GM10248 (cell line): Measurements from ENCODE around the gene RS1.

Experiments used
- CTCF ChIA-PET: fragments of 300-600 bp; sonication (Branson Sonifier 250); formaldehyde crosslinking; extraction: SDS; loops from one replicate; lab custom pipeline; 2021; ENCODE audit warnings: antibody characterized with exemption; lab: Yijun Ruan, JAX
- POLR2A ChIA-PET: fragments of 350-650 bp; sonication (Branson Sonifier 250); formaldehyde crosslinking; extraction: SDS; loops from one replicate; lab custom pipeline; 2020; ENCODE audit warnings: antibody characterized with exemption; lab: Yijun Ruan, JAX
- DNase-seq: peaks from one replicate; pipeline ENCODE4 v3.0.0; 2012; ENCODE audit errors: extremely low spot score
- TF ChIP-seq, protein P1 (sequence below): IDR thresholded peaks from 2 replicates; pipeline ENCODE4 v1.5.1; 2012; ENCODE audit warnings: mild to moderate bottlenecking, low read depth; ENCODE audit errors: extremely low read depth, missing control alignments, control extremely low read depth

The RS1 gene

DNA sequence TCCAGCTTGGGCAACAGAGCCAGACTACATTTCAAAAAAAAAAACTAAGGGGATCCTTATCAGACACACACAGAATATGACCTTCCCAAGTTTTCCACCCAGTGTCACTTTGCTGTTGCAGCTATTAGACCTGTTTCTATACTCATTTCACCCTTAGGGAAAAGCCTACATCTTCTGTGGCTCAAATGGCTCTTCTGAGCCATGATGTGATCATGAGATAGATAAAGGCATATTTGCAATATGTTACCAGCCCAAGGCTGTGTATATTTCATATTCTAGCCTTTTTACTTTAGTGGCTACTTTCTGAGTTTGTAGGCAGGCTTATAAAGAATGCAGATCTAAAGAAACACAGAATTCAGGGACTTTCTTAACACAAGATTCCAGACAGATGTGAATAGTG is 19.3 kb downstream of the RS1 start:
- DNase-seq, result no peak
- TF ChIP-seq, protein P1, sequence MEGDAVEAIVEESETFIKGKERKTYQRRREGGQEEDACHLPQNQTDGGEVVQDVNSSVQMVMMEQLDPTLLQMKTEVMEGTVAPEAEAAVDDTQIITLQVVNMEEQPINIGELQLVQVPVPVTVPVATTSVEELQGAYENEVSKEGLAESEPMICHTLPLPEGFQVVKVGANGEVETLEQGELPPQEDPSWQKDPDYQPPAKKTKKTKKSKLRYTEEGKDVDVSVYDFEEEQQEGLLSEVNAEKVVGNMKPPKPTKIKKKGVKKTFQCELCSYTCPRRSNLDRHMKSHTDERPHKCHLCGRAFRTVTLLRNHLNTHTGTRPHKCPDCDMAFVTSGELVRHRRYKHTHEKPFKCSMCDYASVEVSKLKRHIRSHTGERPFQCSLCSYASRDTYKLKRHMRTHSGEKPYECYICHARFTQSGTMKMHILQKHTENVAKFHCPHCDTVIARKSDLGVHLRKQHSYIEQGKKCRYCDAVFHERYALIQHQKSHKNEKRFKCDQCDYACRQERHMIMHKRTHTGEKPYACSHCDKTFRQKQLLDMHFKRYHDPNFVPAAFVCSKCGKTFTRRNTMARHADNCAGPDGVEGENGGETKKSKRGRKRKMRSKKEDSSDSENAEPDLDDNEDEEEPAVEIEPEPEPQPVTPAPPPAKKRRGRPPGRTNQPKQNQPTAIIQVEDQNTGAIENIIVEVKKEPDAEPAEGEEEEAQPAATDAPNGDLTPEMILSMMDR, result no peak
- CTCF ChIA-PET, result no interaction called here
- POLR2A ChIA-PET, result no interaction called here

DNA sequence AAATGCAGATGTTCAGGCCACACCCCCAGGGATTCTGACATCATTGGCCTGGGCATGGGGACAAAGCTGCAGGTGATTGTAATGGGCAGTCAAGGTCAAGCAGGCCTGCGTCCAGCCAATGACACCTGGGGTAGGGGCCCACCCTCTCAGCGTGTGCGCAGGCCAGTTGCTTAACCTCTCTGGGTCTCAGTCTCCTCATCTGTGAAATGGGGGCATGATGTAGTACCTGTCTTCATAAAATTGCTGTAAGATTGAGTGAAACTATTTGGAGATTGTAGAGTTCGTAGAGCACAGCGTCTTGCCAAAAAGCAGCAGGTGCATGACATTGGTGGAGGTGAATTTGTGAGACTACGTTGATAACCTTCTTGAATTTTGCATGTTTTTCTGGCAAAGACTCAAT is 21.2 kb downstream of the RS1 start:
- POLR2A ChIA-PET, result no interaction called here
- CTCF ChIA-PET, result no interaction called here
- no peak for DNase-seq
- TF ChIP-seq, protein P1, result no peak

DNA sequence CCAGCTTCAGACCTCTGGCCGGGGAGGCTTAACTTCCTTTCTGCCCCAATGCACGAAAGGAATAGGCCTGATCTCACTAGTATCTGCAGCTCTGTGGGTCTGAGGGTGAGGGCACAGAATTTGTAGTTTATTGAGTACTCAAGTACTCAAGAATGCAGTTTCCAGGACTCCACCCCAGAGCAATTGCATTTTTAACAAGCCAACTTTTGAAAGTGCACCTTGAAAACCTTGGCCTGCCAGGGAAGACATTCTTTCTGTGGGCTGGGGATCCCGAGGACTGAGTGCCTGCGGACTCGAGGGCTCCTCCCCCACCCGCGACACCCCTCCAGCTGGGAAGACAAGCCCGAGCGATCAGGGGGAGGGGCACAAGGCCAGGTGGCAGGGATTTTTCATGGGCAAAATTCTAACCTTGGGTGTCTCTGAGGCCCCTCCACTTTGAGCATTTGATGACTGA is 22.4 kb downstream of the RS1 start:
- DNase-seq, result no peak
- TF ChIP-seq, protein P1, result no peak
- ChIA-PET POLR2A (no interaction called here), CTCF (no interaction called here)

DNA sequence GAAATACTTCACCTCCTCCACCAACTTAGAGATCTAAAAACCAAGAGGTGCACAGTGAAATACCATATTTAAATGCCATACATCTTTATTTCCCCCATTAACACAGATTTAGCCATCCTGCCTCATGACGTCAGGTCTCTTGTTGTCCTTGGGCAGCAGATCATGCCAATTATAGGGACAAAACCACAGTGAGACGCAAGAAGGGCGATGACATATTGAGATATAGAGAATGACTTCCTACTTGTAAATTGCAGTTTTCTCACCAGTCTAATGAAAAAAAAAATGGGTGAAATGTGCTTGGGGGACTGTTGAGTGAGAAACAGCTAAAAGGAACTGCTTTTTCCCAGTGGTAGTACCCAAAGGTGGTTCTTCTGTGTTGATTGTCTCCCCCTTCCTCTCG is 24.3 kb downstream of the RS1 start:
- ChIA-PET CTCF (interaction anchor here (1.4 kb wide), 1 partner anchor 15 kb away, joined by 3 read pairs; no protein-coding TSS in a partner anchor), POLR2A (no interaction called here)
- TF ChIP-seq, protein P1, result no peak
- DNase-seq, result no peak

DNA sequence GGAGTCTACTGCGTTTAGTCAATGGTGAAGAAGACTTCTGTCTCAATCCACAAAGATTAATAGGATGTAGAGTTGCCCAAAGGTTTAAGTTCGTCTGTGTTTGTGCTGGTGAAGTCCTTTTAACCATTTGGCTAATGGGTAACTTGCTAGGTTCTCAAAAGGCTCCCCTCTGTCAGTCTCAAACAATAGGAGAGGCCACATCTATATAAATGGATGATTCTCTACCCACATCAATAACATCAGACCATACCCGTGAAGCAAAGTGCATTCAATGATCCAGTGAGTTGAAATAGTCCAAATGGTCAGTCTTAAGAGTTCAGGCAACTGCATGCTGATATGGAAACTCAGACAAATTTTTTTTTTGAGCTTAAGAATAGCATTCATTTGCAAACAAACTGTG is 28.1 kb downstream of the RS1 start:
- POLR2A ChIA-PET, result no interaction called here
- TF ChIP-seq, protein P1, result no peak
- CTCF ChIA-PET, result no interaction called here
- no peak for DNase-seq

DNA sequence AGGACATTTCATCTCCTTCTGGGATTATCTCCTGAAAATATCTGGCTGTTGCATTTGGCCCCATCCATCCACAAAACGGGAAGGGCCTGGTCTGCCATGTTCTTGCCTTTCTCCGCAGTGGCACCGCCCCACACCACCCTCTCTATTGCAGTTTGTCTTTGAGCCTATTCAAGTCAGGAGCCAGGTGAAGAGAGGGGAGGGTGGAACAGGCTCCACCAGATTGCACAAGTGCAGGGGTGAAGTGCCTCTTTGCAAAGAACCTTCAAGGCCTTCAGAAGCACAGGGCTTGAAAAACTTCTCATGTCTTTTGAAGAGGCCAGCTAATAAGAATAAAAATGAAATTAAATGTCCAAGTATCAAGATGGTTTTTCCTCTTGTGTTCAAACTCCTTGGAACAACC is 28.7 kb downstream of the RS1 start:
- TF ChIP-seq, protein P1, result no peak
- ChIA-PET CTCF (no interaction called here), POLR2A (no interaction called here)
- DNase-seq, result no peak
